ENCODE data around the gene AMOTL2. TPM values are rescaled to one million over a fixed set of nuclear protein-coding genes. Genes with fewer than 3 reads are reported as not detected.

AMOTL2 gene
- total and polyA plus RNA-seq, 9 of the 15 experiments (the other 6 are each of a cell fraction or from before 2014, with no cell fraction given) = 0.12 to 0.31 TPM; not detected in 7

DNA sequence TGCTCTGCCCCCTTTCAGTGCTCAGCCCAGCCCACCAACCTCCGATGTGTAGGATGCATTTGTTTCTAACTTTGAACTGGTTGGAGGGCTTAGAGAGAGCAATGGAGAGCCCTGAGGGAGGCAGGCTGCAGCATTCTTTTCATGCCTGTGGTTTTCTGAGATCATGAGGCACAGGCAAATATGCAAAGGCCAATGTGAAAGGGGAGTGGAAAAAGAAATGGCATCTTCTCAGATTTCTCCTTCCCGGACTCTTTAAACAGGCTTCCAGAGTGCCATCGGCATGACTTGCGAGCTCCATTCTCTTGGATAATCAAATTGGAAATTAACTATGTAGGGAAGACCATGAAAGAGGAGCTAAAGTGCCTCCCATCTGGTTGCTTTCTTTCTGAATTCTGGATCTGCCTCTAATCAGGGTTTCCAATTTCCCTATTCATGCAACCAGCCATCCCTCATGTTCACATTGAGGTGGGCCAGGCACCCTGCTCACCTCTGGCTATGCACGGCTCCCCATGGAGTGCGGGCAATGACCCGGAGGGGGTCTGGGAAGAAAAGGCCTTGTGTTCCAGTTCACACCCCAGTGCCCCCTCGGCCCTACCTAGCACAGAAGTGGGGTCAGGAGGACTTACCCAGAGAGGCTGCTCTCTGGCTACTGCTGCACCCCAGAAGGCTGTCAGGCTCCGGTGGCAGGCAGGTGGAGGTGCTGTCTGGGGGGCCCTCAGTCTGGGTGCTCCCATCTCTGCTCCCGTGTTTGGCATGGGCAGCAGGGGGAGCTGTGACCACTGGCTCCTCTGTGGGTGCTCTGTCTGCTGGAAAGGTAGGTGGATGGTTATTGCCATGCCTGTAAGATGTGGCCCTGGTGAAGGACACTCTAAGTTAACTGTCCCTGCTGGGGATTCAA lies 16.1 kb downstream of the AMOTL2 start:
- H3K36me3 ChIP-seq (ENCODE audit: control insufficient read depth, insufficient read depth, low read length) = no peaks in the 10 kb centered on the region
- ATAC-seq = peak; percentile 66
- H3K4me2 ChIP-seq (ENCODE audit: insufficient read depth, low read length) = no peak overlapping the region
- H3K9ac ChIP-seq (ENCODE audit: insufficient read depth in 1 of 2, low read depth in 2 of 2, low read length in 2 of 2) = no peak overlapping the region
- no peak overlapping the region for H3K27ac ChIP-seq (ENCODE audit: extremely low read depth, low read depth, low read length)
- FAIRE-seq = no peak
- CTCF ChIA-PET (ENCODE audit: low intra/inter-chr PET ratio) = no interaction called here
- in situ Hi-C loops (cut with MboI) = no loop called here
- peaks cover 3 to 84% of the 10 kb centered on the region in 2 experiments; a peak in 2 of 5 replicates for H3K27me3 ChIP-seq (ENCODE audit: control insufficient read depth in 2 of 2, insufficient read depth in 2 of 2, low read length in 2 of 2)
- DNase-seq (ENCODE audit: extremely low read depth in 1 of 4, low spot score in 3 of 4) = peak in 3 of 4 experiments; percentile 25 to 26 (median 26)
- H3K9me1 ChIP-seq (ENCODE audit: control insufficient read depth, insufficient read depth, low read length) = no peaks in the 10 kb centered on the region
- intact Hi-C loops (cut with micrococcal nuclease) = no loop called here
- H2AFZ ChIP-seq (ENCODE audit: low read depth, low read length) = no peak overlapping the region
- no peak for TF ChIP-seq SP2 (IDR thresholded peaks at IDR 0.05; ENCODE audit: extremely low read depth, low read depth, low read length, poor library complexity, severe bottlenecking)
- no peak for TF ChIP-seq PHB (CRISPR knock-in tag; IDR thresholded peaks at IDR 0.05)
- no peak for TF ChIP-seq KLF10 (CRISPR knock-in tag; IDR thresholded peaks at IDR 0.05)
- TF ChIP-seq, protein P1, sequence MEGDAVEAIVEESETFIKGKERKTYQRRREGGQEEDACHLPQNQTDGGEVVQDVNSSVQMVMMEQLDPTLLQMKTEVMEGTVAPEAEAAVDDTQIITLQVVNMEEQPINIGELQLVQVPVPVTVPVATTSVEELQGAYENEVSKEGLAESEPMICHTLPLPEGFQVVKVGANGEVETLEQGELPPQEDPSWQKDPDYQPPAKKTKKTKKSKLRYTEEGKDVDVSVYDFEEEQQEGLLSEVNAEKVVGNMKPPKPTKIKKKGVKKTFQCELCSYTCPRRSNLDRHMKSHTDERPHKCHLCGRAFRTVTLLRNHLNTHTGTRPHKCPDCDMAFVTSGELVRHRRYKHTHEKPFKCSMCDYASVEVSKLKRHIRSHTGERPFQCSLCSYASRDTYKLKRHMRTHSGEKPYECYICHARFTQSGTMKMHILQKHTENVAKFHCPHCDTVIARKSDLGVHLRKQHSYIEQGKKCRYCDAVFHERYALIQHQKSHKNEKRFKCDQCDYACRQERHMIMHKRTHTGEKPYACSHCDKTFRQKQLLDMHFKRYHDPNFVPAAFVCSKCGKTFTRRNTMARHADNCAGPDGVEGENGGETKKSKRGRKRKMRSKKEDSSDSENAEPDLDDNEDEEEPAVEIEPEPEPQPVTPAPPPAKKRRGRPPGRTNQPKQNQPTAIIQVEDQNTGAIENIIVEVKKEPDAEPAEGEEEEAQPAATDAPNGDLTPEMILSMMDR (IDR thresholded peaks at IDR 0.05 in 2 of 3, conservative IDR thresholded peaks at IDR 0.05 in 1 of 3; ENCODE audit: insufficient read depth in 2 of 3, low read depth in 1 of 3, low read length in 3 of 3) = peak; percentile 30 to 39 (median 31); a peak in 4 of 6 replicates
- TF ChIP-seq SIN3A (IDR thresholded peaks at IDR 0.05; ENCODE audit: borderline replicate concordance in 2 of 2, control insufficient read depth in 1 of 2, low read depth in 2 of 2, low read length in 2 of 2) = no peak
- no peak for TF ChIP-seq ZBED1 (IDR thresholded peaks at IDR 0.05)
- no peak for TF ChIP-seq YY1 (IDR thresholded peaks at IDR 0.05; ENCODE audit: borderline replicate concordance in 1 of 3, control insufficient read depth in 1 of 3, extremely low read depth in 1 of 3, insufficient read depth in 3 of 3, insufficient read length in 1 of 3, insufficient replicate concordance in 2 of 3, low read depth in 1 of 3, low read length in 2 of 3)
- no peaks in the 10 kb centered on the region for H3K79me2 ChIP-seq (ENCODE audit: control insufficient read depth, insufficient read depth, low read length)
- H4K20me1 ChIP-seq (replicated peaks; ENCODE audit: control insufficient read depth, insufficient read depth, low read length) = no peaks in the 10 kb centered on the region; the same call in 1 of the 2 replicates
- WGBS (ENCODE audit: insufficient coverage, low coverage, missing lambda C conversion rate) = 5% methylated on average over 7 of the region's 10 CpGs
- H3K4me1 ChIP-seq (replicated peaks in 1 of 2; ENCODE audit: control insufficient read depth in 2 of 2, insufficient read depth in 2 of 2, low read length in 2 of 2) = no peaks in the 10 kb centered on the region
- POLR2A ChIA-PET = no interaction called here
- no peak overlapping the region for H3K4me3 ChIP-seq
- no peaks in the 10 kb centered on the region for H3K9me3 ChIP-seq (replicated peaks; ENCODE audit: control insufficient read depth, insufficient read depth, low read depth, low read length)
- no TSS peak for BruUV-seq (replicated peaks)

Data from K562 (cell line).